Activated T-helper 1 cell treated with anti-CD3 and anti-CD28 coated beads, Interleukin-2, amount 50 U/mL, for 16 hours (primary cell): ENCODE measurements around the gene PTPRT.

Experiments used
- DNase-seq, 2 donors: peaks; one replicate each; pipeline ENCODE4 v3.0.0-alpha.2; 2020; ENCODE audit warnings: low read depth in 1 of 2, low spot score in 1 of 2

The PTPRT gene

GRCh38 chr20:42846784-42847490 is 342.8 kb downstream of the PTPRT start:
- no peak for DNase-seq

- no peak for DNase-seq
Observed at GRCh38 chr20:42844751-42845150, 345.0 kb downstream of the PTPRT start.

GRCh38 chr20:42837456-42837855 is 352.2 kb downstream of the PTPRT start:
- DNase-seq = no peak

GRCh38 chr20:42836339-42836738 is 353.4 kb downstream of the PTPRT start:
- no peak for DNase-seq

- no peak for DNase-seq
Observed at GRCh38 chr20:42807876-42808275, 381.8 kb downstream of the PTPRT start.

GRCh38 chr20:42795111-42795695 is 394.5 kb downstream of the PTPRT start:
- DNase-seq = no peak

- no peak for DNase-seq
Observed at GRCh38 chr20:42792052-42792451, 397.7 kb downstream of the PTPRT start.

- DNase-seq = no peak
Observed at GRCh38 chr20:42790111-42790510, 399.6 kb downstream of the PTPRT start.

GRCh38 chr20:42788707-42789106 is 401.0 kb downstream of the PTPRT start:
- no peak for DNase-seq

GRCh38 chr20:42785041-42785440 is 404.7 kb downstream of the PTPRT start:
- no peak for DNase-seq

- no peak for DNase-seq
Observed at GRCh38 chr20:42779216-42779615, 410.5 kb downstream of the PTPRT start.

GRCh38 chr20:42775866-42776265 is 413.8 kb downstream of the PTPRT start:
- DNase-seq = no peak

GRCh38 chr20:42775037-42775436 is 414.7 kb downstream of the PTPRT start:
- no peak for DNase-seq

- DNase-seq = no peak
Observed at GRCh38 chr20:42763015-42763414, 426.7 kb downstream of the PTPRT start.

GRCh38 chr20:42756991-42757390 is 432.7 kb downstream of the PTPRT start:
- no peak for DNase-seq

- no peak for DNase-seq
Observed at GRCh38 chr20:42754706-42755105, 435.0 kb downstream of the PTPRT start.

GRCh38 chr20:42752620-42753019 is 437.1 kb downstream of the PTPRT start:
- no peak for DNase-seq

GRCh38 chr20:42749556-42749955 is 440.1 kb downstream of the PTPRT start:
- DNase-seq = no peak

GRCh38 chr20:42747765-42748411 is 441.8 kb downstream of the PTPRT start:
- no peak for DNase-seq

- DNase-seq = no peak
Observed at GRCh38 chr20:42744756-42745465, 444.8 kb downstream of the PTPRT start.

GRCh38 chr20:42742926-42743325 is 446.8 kb downstream of the PTPRT start:
- no peak for DNase-seq

GRCh38 chr20:42741906-42742305 is 447.8 kb downstream of the PTPRT start:
- no peak for DNase-seq
